Activated T-cell treated with anti-CD3 and anti-CD28 coated beads for 1 hour (primary cell): ENCODE measurements around the gene SAP30BP.

ENCODE experiments used
- DNase-seq: peaks from one replicate; pipeline ENCODE4 v3.0.0-alpha.2; 2020; ENCODE audit warnings: low read depth

The SAP30BP gene

GRCh38 chr17:75688209-75688825, 21.2 kb downstream of the SAP30BP start:
- DNase-seq: no peak

DNA sequence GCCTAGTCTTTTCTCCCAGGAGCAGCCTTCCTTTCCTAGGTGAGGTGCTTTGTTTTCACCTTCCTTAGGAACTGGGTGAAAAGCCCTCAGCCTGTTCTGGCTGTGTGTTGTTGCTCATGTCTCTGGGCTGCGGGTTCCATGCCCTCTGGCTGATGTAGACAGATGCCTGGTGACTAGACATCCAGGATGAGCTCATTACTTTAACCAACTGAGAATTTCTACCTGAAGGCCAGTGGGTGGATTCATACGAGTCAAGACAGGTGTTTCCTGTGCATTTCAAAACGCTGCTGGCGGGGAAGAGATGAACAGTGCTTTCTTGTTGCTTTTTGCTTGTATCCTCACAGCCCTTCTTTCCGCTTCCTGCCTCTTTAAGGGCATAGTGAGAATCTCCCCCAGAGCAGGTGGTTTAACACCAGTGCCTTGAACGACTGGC, 22.3 kb downstream of the SAP30BP start:
- peak; percentile 24 for DNase-seq

DNA sequence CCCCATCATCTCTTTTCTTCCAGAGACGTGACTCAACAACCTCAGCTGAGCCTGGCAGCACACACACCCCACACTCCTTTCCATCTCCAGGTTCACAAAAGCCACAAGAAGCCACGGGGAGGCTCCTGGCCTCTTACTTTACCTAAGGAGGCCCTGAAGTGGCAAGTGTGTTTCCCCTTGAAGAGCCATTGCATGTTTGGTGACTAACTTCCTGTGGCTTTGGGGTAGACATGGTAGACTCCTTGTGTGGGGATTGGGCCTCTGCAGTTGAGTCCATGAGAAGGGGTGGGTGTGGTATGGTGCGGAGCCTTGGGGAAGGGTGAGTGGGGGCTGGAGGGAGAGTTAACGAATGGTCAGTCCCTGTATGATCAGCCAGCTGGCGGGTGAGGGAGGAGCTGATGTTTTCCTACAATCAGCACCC, 24.2 kb downstream of the SAP30BP start:
- DNase-seq: no peak

DNA sequence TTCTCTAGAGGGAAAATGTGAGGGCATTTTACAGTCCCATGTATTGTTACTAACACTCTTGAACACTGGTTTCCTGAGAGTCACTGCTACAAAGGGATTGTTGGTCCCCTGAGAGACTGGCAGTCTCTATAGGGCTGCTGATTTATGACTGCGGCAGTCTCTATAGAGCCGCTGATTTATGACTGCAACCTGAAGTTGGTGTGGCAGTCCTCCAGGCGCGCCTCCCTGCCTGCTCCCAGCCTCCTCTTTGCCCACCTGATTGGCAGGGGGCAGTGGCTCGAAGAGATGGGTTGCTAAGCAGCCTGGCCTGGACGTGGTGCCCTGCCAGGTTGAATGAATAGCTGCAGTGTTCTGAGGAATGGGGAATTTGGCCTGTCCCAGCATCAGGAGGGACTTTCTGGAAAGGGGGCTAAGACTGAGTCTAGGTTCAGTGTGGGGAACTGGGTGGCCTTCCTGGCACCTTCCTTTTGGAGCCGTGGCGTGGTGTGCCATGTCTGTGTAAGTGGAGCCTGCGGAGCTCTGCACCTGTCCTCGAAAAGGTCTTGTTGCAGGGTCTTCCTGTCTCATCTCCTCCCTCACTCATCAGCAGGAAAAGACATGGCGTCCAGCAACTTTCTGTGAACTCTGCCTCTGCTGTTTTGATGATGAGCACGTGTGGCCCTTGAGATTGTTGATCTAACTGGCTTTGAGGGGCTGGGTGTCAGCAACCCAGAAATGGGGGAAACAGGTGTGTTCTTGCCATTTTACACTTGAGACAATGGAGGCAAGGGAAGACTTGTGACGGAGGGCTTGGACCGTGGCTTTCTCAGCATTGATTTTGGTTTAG, 24.9 kb downstream of the SAP30BP start:
- no peak for DNase-seq

DNA sequence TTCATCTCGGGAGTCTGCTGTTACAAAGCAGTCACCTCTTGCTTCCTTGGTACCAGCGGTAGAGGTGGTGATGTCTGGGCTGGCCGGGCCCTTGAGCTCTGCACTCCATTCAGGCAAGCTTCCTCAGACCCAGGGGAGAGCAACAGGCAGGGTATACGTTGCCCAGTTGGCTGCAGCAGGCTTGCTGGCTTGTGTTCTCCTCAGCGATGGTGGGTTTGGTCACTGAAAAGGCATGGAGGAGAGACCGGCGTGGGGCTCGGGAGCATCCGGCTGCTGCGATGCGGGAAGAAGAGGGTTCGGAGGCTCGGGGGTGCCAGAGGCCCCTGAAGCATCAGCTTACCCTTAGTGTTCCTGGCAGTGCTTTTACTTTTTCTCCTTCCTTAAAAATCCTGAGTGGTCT, 25.8 kb downstream of the SAP30BP start:
- no peak for DNase-seq

DNA sequence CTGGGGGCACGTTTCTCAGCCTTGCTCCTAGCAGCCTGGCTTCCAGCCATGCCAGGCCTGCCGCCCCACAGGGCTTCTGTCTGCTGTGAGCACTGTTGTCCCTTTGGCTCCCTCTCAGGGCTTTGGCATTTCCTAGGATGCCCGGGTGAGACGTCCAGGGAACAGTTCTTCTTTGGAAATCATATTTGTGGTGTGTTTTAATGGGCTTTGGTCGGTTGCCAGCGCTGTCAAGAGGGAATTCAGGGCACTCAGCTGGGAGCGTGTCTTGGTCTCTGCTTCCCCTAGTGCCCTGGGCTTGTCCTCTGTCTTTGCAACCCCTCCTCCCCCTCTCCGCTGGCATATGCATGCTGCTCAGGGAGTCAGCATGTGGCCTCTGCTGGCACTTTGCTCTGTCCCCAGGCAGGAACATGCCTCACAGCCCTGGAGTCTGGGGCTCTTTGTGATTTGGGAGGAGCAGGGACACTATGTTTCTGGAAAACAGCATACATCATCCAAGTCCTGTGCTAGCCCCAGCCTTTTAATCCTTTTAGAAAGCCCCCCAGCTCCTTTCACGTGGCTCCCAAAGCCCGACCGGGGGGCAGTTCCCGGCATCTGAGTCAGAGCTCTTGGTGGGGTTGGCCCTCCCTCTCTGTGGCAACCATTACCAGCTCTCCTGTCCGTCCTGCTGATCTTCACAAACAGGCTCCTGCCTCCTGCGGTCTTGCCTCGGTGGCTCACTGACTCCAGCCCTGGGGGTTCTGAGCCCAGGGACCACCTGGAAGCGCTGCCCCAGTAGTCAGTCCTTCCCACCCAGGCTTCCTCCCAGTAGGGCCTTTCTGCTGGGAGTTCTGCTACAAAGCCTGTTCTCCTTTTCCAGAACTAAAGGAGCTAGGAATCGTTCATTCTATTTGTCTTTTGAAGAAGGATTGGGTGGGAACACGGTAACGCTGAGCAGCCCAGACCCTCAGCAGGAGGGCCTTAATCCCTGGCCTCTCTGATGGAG, 26.7 kb downstream of the SAP30BP start:
- no peak for DNase-seq

DNA sequence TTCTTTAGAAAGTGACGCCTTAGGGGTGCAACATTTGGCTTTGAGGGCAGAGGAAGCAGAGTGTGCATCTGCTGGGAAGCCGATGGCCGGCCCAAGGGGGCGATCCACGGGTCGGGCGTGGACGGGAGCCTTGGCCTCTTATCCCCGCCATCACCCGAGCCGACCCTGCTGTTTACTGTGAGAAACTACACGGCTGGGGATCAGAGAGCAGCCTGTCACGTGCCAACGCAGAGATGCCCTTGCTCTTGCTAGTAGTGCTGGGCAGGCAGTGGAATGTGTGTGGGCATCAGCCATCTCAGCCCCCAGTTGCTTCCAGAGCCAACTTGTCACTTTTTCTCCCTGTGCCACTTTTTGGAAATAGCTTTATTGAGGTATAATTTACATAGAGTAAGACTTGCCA, 27.4 kb downstream of the SAP30BP start:
- DNase-seq: no peak

GRCh38 chr17:75695141-75695829, 28.1 kb downstream of the SAP30BP start:
- DNase-seq: no peak

GRCh38 chr17:75695830-75696271, 28.7 kb downstream of the SAP30BP start:
- no peak for DNase-seq

DNA sequence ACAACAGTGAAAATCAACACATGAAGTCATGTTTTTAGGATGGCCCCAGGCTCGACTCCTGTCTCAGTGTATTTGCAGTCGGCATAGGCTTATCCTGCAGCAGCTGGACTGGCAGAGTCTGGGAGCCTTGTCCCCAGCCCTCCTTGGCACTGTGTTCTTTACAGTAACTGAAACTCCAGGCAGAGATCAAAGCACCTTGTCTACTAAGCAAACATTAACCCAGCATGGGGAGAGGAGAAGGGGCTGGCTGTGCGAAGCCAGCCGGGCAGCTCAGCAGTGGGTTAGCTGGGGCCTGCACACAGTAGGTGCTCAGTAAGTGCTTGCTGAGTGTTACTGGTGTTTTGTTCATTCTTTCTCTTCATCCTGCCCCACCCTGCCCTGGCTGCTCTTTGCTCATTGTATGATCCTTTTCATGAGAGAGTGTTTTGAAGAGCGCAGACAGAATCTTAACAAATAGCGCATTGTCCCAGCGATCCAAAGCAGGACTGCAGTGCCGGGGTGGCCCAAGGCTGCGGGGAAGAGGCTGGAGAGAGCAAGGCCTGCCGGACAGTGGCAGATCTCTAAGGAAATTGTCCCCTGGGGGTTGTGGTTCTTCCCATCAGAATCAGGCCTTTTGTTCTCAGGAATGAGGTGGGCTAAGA, 30.6 kb downstream of the SAP30BP start:
- no peak for DNase-seq

DNA sequence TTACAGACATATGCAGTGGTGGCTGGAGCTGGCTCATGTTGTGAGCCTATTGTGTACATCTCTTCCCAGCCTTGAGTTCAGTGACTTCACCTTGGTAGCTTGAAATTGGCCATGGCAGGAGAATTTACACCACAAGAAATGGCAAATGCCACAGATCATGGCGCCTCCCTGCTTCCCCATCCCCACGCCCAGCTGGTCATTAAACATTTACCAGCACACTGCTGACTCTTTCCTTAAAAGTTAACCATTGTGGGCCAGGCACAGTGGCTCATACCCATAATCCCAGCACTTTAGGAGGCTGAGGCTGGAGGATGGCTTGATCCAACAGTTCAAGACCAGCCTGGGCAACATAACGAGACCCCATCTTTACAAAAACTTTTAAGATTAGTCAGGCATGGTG, 31.5 kb downstream of the SAP30BP start:
- DNase-seq: no peak

- no peak for DNase-seq
These were observed 34.1 kb downstream of the SAP30BP start for GRCh38 chr17:75701288-75701687.

DNA sequence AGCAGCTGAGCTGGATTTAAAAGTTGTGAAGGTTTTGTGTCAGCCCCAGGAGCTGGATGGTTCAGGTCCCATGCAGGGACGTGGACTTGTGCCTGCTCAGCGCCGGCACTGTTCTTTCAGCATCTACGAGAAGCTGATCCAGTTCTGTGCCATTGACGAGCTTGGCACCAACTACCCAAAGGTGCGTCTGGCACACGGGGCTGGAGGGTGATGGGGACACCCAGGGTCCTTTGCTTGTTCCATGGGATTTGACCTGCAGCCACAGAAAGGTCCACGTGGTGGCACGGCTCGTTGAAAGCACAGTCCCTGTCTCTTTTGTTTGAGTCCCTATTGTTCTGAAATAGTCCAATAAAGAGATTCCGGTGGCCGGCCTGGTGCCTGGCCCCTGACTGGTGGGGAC, 36.1 kb downstream of the SAP30BP start:
- no peak for DNase-seq

- DNase-seq: no peak
These were observed 36.5 kb downstream of the SAP30BP start for GRCh38 chr17:75703591-75703990.

DNA sequence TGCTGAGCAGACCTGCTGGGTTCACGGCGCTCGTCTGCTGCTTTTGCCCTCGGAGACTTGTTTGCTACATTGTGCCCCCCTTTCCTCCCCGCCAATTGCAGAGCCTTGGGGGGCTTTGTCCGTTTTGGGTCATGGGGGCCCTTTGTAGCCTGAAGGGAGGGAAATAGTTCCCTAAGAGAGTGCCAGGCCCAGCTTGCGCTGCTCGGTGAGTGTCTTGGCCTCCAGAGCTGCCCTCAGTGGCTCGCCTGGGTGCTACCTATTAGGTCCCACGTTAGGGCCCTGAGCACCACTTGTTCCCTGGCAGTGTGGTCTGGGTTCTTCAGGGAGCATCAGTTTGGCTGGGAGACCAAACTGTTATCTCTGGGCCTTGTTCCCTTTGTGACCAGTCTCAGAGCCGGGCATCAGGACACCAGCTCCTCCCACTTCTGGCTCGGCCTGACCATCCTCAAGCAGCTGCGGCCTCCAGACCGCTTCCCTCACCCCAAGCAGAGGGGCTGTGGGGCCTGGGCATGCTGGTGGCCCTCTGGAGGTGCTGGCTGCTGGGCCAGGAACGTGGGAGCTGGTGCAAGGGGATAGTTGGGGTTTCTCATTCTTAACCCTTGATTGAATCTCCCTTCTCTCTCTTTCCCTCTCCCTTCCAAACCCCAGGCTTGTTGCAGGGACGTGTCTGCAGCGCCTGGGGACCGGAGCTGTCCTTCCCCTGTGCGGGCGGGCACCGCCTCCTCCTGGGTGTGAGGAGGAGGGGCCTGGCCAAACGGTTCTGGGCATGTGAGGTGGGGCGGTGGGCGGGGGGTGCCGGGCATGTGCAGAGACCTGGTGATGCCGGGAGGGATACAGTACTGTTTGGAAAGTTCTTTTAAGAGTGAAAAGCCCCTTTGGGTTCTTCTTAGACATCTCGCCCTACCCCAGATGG, 38.1 kb downstream of the SAP30BP start:
- DNase-seq: no peak

GRCh38 chr17:75706042-75706728, 39.0 kb downstream of the SAP30BP start:
- DNase-seq: no peak

GRCh38 chr17:75707079-75707571, 40.0 kb downstream of the SAP30BP start:
- DNase-seq: no peak

DNA sequence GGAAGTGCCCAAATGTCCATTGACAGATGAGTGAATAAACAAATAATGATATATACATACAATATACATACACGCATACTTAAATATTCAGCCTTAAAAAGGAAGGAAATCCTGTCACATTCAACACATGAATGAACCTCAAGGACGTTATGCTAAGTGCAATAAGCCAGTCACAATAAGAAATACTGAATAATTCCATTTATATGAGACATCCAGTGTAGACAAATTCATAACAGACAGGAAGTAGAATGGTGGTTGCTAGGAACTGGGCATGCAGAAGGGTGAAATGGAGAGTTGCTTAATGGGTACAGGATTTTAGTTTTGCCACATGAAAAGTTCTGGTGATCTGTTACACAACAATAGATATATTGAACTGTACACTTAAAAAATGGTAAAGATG, 45.3 kb downstream of the SAP30BP start:
- no peak for DNase-seq

GRCh38 chr17:75719732-75720131, 52.6 kb downstream of the SAP30BP start:
- DNase-seq: no peak
